Measurements from ENCODE around the gene ZFHX3. TPM values are rescaled to one million over a fixed set of nuclear protein-coding genes. Genes with fewer than 3 reads are reported as not detected.

The ZFHX3 gene
- total and polyA plus RNA-seq, 7 experiments from 2014 or later, result 0.09 to 9.8 (median 1.7) TPM

GRCh38 chr16:72884037-72884436 is 163.9 kb downstream of the ZFHX3 start:
- H3K27me3 ChIP-seq (ENCODE audit: control insufficient read depth in 2 of 2, insufficient read depth in 2 of 2, low read length in 2 of 2), result no peaks in the 10 kb centered on the region
- H3K9me3 ChIP-seq (ENCODE audit: control insufficient read depth in 2 of 3, low read length in 3 of 3), result no peaks in the 10 kb centered on the region
- no peak overlapping the region for H3K4me3 Mint-ChIP-seq
- no peaks in the 10 kb centered on the region for H3K36me3 ChIP-seq (ENCODE audit: control insufficient read depth in 2 of 3, insufficient read depth in 3 of 3, low read length in 3 of 3)
- peaks cover 0 to 11% (median 0%) of the 10 kb centered on the region in 5 donors for H3K36me3 Mint-ChIP-seq
- no peak for DNase-seq
- no peaks in the 10 kb centered on the region for H3K4me1 ChIP-seq (ENCODE audit: control insufficient read depth in 2 of 2, insufficient read depth in 2 of 2, low read length in 2 of 2)
- H3K4me3 ChIP-seq (ENCODE audit: low read length), result no peak overlapping the region
- ChIA-PET POLR2A (no interaction called here), CTCF (no interaction called here)
- H3K27ac ChIP-seq (ENCODE audit: low read depth, low read length), result no peak overlapping the region
- intact Hi-C loops (cut with micrococcal nuclease), result no loop called here
- peaks cover 0 to 11% (median 0%) of the 10 kb centered on the region in 7 donors for H3K4me1 Mint-ChIP-seq
- H3K27ac Mint-ChIP-seq, result no peak overlapping the region
- no peak for ATAC-seq
- H3K27me3 Mint-ChIP-seq, result no peaks in the 10 kb centered on the region
- H3K9me3 Mint-ChIP-seq, result peaks cover 0 to 11% (median 0%) of the 10 kb centered on the region in 11 donors

DNA sequence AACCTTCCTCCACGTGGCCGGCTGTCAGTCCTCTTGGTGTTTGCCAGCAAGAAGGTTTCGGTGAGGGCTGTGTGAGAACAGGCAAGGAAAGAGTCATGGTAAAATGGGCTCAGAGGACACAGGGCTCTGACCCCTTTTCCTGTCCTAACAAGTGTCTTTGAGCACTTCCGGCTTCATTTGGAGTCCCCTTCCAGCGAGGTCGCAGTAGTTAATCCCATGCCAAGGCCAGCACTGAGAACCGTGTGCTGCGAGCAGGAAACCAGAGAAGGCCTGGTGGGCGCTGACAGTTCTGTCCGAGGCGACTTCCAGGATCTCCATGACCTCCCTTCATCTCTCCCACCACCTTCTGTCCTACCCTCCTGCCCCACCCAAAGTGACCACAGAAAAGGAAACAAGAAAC is 168.1 kb downstream of the ZFHX3 start:
- Histone ChIP-seq H3K36me3 (ENCODE audit: control insufficient read depth in 2 of 3, insufficient read depth in 3 of 3, low read length in 3 of 3) (no peaks in the 10 kb centered on the region), H3K9me3 (ENCODE audit: control insufficient read depth in 2 of 3, low read length in 3 of 3) (no peaks in the 10 kb centered on the region), H3K27ac (ENCODE audit: low read depth, low read length) (no peak overlapping the region), H3K27me3 (ENCODE audit: control insufficient read depth in 2 of 2, insufficient read depth in 2 of 2, low read length in 2 of 2) (no peaks in the 10 kb centered on the region), H3K4me3 (ENCODE audit: low read length) (no peak overlapping the region), H3K4me1 (ENCODE audit: control insufficient read depth in 2 of 2, insufficient read depth in 2 of 2, low read length in 2 of 2) (no peaks in the 10 kb centered on the region)
- peaks cover 0 to 36% (median 2%) of the 10 kb centered on the region in 7 donors for H3K4me1 Mint-ChIP-seq
- ChIA-PET POLR2A (no interaction called here), CTCF (no interaction called here)
- ATAC-seq (no peak), DNase-seq (no peak)
- no peak overlapping the region for H3K27ac Mint-ChIP-seq
- peaks cover 0 to 21% (median 4%) of the 10 kb centered on the region in 5 donors for H3K27me3 Mint-ChIP-seq
- intact Hi-C loops (cut with micrococcal nuclease), result loop anchor here in 1 of 2 donors (10.0 kb wide), 1 partner anchor 45 kb away; no protein-coding TSS in a partner anchor
- H3K36me3 Mint-ChIP-seq, result no peaks in the 10 kb centered on the region
- H3K4me3 Mint-ChIP-seq, result no peak overlapping the region
- H3K9me3 Mint-ChIP-seq, result no peaks in the 10 kb centered on the region

DNA sequence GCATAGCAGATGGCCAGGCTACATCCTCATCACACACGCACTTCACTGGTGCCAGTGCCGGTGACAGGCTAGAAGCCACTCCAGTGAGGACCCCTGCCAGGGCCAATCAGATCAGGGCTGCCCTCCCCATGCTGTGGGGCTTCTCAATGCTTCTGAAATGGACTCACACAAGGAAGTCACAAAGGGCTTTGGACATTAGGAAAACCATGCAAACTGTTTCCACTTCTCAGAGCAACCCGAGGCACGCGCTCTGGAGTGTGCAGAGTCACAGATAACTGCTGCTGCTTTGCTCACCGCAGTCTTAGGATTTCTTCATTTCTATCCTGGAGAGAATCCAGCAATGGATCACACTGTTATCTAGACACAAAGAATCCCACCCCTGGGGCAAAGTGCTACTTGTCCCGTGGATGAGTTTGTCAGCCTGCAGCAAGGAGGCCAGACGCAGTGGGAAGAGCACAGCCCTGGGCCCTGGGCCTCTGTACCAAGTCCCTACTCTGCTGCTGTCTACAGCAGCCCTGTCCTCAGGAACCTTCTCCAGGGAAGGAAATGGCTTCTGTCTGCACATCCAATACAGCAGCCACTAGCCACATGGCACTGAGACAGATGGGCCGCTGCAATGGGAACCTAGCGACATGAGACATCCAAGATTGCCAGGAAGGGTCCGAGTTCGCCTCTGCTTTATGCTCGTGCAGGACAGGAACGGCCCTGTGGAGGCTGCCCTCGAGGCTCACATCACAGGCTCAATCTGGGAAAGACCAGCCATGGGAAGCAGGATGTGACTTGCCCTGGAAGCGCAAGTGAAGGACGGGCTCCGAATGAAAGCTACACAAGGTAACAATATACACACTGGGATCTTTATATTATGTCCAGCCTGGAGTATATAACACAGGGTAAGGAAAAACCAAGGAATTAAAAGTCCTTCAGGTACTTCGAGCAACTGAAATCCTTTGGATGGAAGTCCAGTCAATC is 169.3 kb downstream of the ZFHX3 start:
- Histone ChIP-seq H3K27ac (ENCODE audit: low read depth, low read length) (no peak overlapping the region), H3K36me3 (ENCODE audit: control insufficient read depth in 2 of 3, insufficient read depth in 3 of 3, low read length in 3 of 3) (no peaks in the 10 kb centered on the region), H3K27me3 (ENCODE audit: control insufficient read depth in 2 of 2, insufficient read depth in 2 of 2, low read length in 2 of 2) (no peaks in the 10 kb centered on the region), H3K9me3 (ENCODE audit: control insufficient read depth in 2 of 3, low read length in 3 of 3) (no peaks in the 10 kb centered on the region), H3K4me3 (ENCODE audit: low read length) (no peak overlapping the region), H3K4me1 (ENCODE audit: control insufficient read depth in 2 of 2, insufficient read depth in 2 of 2, low read length in 2 of 2) (no peaks in the 10 kb centered on the region)
- ChIA-PET POLR2A (no interaction called here), CTCF (no interaction called here)
- DNase-seq (no peak), ATAC-seq (no peak)
- Mint-ChIP-seq H3K27me3 (peaks cover 0 to 21% (median 4%) of the 10 kb centered on the region in 5 donors), H3K27ac (no peak overlapping the region), H3K4me1 (peaks cover 0 to 31% (median 2%) of the 10 kb centered on the region in 7 donors), H3K9me3 (no peaks in the 10 kb centered on the region), H3K36me3 (no peaks in the 10 kb centered on the region), H3K4me3 (no peak overlapping the region)
- intact Hi-C loops (cut with micrococcal nuclease), result loop anchor here in 1 of 2 donors (10.0 kb wide), 1 partner anchor 46 kb away; no protein-coding TSS in a partner anchor

- intact Hi-C loops (cut with micrococcal nuclease), result loop anchor here in 1 of 2 donors (10.0 kb wide), 1 partner anchor 47 kb away; no protein-coding TSS in a partner anchor
- Mint-ChIP-seq H3K9me3 (peaks cover 0 to 5% (median 0%) of the 10 kb centered on the region in 11 donors), H3K27me3 (peaks cover 0 to 21% (median 4%) of the 10 kb centered on the region in 5 donors), H3K4me3 (peak overlapping the region in 1 of 10 donors; percentile 39), H3K36me3 (no peaks in the 10 kb centered on the region), H3K27ac (peak overlapping the region in 1 of 9 donors; percentile 73), H3K4me1 (peaks cover 0 to 25% (median 2%) of the 10 kb centered on the region in 7 donors)
- no peaks in the 10 kb centered on the region for H3K4me1 ChIP-seq (ENCODE audit: control insufficient read depth in 2 of 2, insufficient read depth in 2 of 2, low read length in 2 of 2)
- POLR2A ChIA-PET, result no interaction called here
- CTCF ChIA-PET, result no interaction called here
- H3K27ac ChIP-seq (ENCODE audit: low read depth, low read length), result no peak overlapping the region
- H3K27me3 ChIP-seq (ENCODE audit: control insufficient read depth in 2 of 2, insufficient read depth in 2 of 2, low read length in 2 of 2), result no peaks in the 10 kb centered on the region
- no peaks in the 10 kb centered on the region for H3K9me3 ChIP-seq (ENCODE audit: control insufficient read depth in 2 of 3, low read length in 3 of 3)
- H3K36me3 ChIP-seq (ENCODE audit: control insufficient read depth in 2 of 3, insufficient read depth in 3 of 3, low read length in 3 of 3), result no peaks in the 10 kb centered on the region
- ATAC-seq (peak; percentile 38), DNase-seq (no peak)
- H3K4me3 ChIP-seq (ENCODE audit: low read length), result no peak overlapping the region
Measured at GRCh38 chr16:72877374-72878028, 170.4 kb downstream of the ZFHX3 start.

- DNase-seq (no peak), ATAC-seq (no peak)
- H3K4me3 ChIP-seq (ENCODE audit: low read length), result no peak overlapping the region
- H3K27me3 Mint-ChIP-seq, result peaks cover 0 to 21% (median 4%) of the 10 kb centered on the region in 5 donors
- H3K36me3 Mint-ChIP-seq, result no peaks in the 10 kb centered on the region
- H3K27ac Mint-ChIP-seq, result peak overlapping the region in 1 of 9 donors; percentile 73
- H3K27me3 ChIP-seq (ENCODE audit: control insufficient read depth in 2 of 2, insufficient read depth in 2 of 2, low read length in 2 of 2), result no peaks in the 10 kb centered on the region
- POLR2A ChIA-PET, result no interaction called here
- H3K9me3 ChIP-seq (ENCODE audit: control insufficient read depth in 2 of 3, low read length in 3 of 3), result no peaks in the 10 kb centered on the region
- CTCF ChIA-PET, result no interaction called here
- intact Hi-C loops (cut with micrococcal nuclease), result loop anchor here in 1 of 2 donors (10.0 kb wide), 1 partner anchor 48 kb away; no protein-coding TSS in a partner anchor
- H3K27ac ChIP-seq (ENCODE audit: low read depth, low read length), result no peak overlapping the region
- no peaks in the 10 kb centered on the region for H3K4me1 ChIP-seq (ENCODE audit: control insufficient read depth in 2 of 2, insufficient read depth in 2 of 2, low read length in 2 of 2)
- peaks cover 0 to 25% (median 2%) of the 10 kb centered on the region in 7 donors for H3K4me1 Mint-ChIP-seq
- no peaks in the 10 kb centered on the region for H3K36me3 ChIP-seq (ENCODE audit: control insufficient read depth in 2 of 3, insufficient read depth in 3 of 3, low read length in 3 of 3)
- H3K4me3 Mint-ChIP-seq, result peak overlapping the region in 1 of 10 donors; percentile 39
- H3K9me3 Mint-ChIP-seq, result peaks cover 0 to 5% (median 0%) of the 10 kb centered on the region in 11 donors
Measured at GRCh38 chr16:72876981-72877373, 171.0 kb downstream of the ZFHX3 start.

DNA sequence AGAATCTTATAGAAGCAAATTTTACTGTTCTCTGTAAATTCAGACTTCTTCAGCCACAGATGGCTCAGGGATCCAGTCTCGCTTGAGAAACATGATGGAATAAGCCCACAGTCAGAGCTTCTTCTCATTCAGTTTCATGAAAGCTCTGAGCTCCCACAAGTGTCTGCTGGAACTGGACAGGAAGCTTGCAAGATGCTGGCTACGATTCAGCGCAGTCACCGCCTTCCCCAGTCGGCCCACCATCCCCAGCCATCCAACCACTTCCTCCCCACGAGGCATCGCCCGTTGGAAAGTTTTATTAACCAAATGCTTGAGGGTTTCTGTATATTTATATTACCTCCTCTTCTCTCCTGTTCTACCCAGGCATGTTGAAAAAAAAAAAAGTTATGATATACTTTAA is 171.7 kb downstream of the ZFHX3 start:
- Histone ChIP-seq H3K36me3 (ENCODE audit: control insufficient read depth in 2 of 3, insufficient read depth in 3 of 3, low read length in 3 of 3) (no peaks in the 10 kb centered on the region), H3K27me3 (ENCODE audit: control insufficient read depth in 2 of 2, insufficient read depth in 2 of 2, low read length in 2 of 2) (no peaks in the 10 kb centered on the region), H3K4me1 (ENCODE audit: control insufficient read depth in 2 of 2, insufficient read depth in 2 of 2, low read length in 2 of 2) (no peaks in the 10 kb centered on the region), H3K9me3 (ENCODE audit: control insufficient read depth in 2 of 3, low read length in 3 of 3) (no peaks in the 10 kb centered on the region), H3K27ac (ENCODE audit: low read depth, low read length) (no peak overlapping the region), H3K4me3 (ENCODE audit: low read length) (no peak overlapping the region)
- Mint-ChIP-seq H3K9me3 (peaks cover 0 to 5% (median 0%) of the 10 kb centered on the region in 11 donors), H3K4me3 (peak overlapping the region in 1 of 10 donors; percentile 60), H3K27me3 (peaks cover 0 to 21% (median 4%) of the 10 kb centered on the region in 5 donors), H3K27ac (peak overlapping the region in 1 of 9 donors; percentile 48), H3K36me3 (no peaks in the 10 kb centered on the region), H3K4me1 (peaks cover 0 to 25% (median 2%) of the 10 kb centered on the region in 7 donors)
- ChIA-PET CTCF (no interaction called here), POLR2A (no interaction called here)
- DNase-seq (peak in 1 of 9 donors; percentile 42), ATAC-seq (peak; percentile 63)
- intact Hi-C loops (cut with micrococcal nuclease), result loop anchor here in 1 of 2 donors (10.0 kb wide), 1 partner anchor 49 kb away; no protein-coding TSS in a partner anchor

Data from naive thymus-derived CD4-positive, alpha-beta T cell (primary cell).